Astrocyte of the cerebellum (primary cell): ENCODE results near the gene RGS6.

Experiments used
- DNase-seq: peaks from one replicate; pipeline ENCODE4 v3.0.0-alpha.2; 2011; ENCODE audit warnings: low read depth
- H3K4me3 ChIP-seq: 2 replicates; pipeline ENCODE4 v1.5.1; 2011; ENCODE audit warnings: mild to moderate bottlenecking, low read depth, low read length, moderate library complexity
- CTCF ChIP-seq: IDR thresholded peaks from 2 replicates; pipeline ENCODE4 v1.5.1; 2012; ENCODE audit warnings: low read length, low read depth, moderate library complexity, mild to moderate bottlenecking; ENCODE audit errors: missing control alignments
- in situ Hi-C: cut with HindIII; loops from 2 replicates; pipeline ENCODE4 v1.10.0; 2017; ENCODE audit warnings: low sequenced_read_pairs

Gene RGS6

DNA sequence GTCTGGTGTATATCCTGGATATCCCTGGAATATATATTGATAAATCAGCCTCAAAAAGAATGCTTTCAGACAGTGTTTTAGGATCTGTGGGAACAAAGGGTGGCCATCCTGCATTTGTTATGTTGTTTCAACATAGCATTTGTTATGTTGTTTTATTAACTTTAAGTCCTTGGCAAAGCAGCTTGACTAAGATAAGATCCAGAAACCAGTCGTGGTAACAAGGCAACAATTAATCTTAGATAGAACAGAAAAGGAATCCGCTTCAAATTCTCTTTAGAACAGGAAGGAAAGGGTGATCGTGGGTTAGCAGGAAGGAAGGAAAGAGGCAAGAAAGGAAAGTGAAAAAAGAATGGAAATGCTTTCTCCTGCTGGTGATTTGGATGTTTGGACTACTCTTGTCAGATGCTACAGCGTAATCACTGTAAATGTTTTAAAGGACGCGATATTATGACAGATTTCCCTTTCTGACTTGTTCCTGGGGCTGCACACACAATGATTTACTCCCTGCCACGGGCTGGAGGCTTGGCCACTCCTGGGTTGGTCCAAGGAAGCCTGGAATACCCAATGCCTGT is 518.3 kb downstream of the RGS6 start:
- no peak overlapping the region for H3K4me3 ChIP-seq
- TF ChIP-seq CTCF = no peak
- DNase-seq = no peak
- in situ Hi-C loops = no loop called here

GRCh38 chr14:72451054-72451972 is 519.1 kb downstream of the RGS6 start:
- in situ Hi-C loops = no loop called here
- no peak overlapping the region for H3K4me3 ChIP-seq

DNA sequence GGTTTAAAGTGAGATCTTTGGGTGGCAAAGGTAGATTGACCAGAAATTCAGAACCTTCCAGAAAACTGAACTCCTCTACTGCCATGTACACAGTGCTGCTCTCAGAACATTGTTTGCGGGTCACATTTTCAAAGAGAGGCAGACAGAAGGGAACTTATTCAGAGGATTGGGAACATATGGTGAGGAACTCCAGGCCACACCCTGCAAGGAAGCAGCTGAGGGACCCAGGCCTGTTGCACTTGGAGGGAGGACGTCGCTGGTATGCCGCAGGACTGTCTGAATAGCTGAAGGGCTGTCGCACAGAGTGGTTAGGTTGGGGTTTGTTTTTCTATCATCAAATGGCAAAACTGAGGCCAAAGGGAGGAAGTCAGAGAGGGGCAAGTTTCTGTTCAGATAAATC is 520.5 kb downstream of the RGS6 start:
- no peak overlapping the region for H3K4me3 ChIP-seq
- in situ Hi-C loops = no loop called here
- TF ChIP-seq CTCF = no peak
- DNase-seq = no peak

More at GRCh38 chr14:72451054-72451972, 519.1 kb downstream of the RGS6 start:
- no peak for TF ChIP-seq CTCF
- DNase-seq = peak; percentile 16

DNA sequence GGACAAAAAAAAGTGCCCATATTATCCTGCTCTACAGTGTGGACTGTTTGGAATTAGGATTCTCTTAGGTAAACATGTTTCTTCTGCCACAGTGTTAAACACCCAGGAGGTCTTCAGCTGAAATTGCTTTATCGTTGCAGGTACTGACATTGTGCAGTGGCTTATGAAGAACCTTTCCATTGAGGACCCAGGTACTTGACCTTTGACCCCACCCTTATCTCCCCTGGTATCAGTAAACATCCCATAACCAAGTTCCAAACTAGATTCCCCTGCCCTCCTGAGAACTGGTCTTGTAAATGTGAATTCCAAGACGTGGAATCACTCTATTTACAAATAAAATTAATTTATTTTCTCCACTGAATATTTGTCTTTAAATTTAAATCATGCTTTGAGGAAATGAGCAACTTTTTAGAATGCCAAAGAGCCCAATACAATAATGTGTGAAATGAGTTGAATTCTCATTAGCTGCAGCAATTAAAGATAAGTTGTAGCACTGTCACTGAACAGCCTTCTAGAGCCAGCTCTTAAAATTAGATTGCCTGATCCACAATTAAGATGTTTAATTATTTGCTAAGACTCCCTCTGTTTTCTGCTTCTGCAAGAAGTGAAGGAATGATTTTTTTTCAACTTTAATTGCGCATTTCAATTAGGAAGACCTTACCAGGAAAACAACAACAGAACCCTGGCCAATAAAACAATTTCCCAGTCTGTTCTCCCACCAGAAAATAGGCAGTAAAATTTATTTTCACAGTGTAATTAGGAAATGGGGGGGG is 522.3 kb downstream of the RGS6 start:
- no peak overlapping the region for H3K4me3 ChIP-seq
- DNase-seq = no peak
- no peak for TF ChIP-seq CTCF
- in situ Hi-C loops = no loop called here

GRCh38 chr14:72457641-72458040 is 525.4 kb downstream of the RGS6 start:
- H3K4me3 ChIP-seq = no peak overlapping the region
- in situ Hi-C loops = no loop called here
- no peak for TF ChIP-seq CTCF
- DNase-seq = no peak

GRCh38 chr14:72462056-72462455 is 529.8 kb downstream of the RGS6 start:
- no peak for DNase-seq

More at GRCh38 chr14:72462056-72462455, 529.8 kb downstream of the RGS6 start:
- TF ChIP-seq CTCF = no peak
- in situ Hi-C loops = no loop called here
- no peak overlapping the region for H3K4me3 ChIP-seq
